ENCODE results near the gene MAGEL2. TPM values are rescaled to one million over a fixed set of nuclear protein-coding genes. Genes with fewer than 3 reads are reported as not detected.
A peak's percentile ranks its signal among the peaks of the same experiment; 100 is the strongest.

Gene MAGEL2
- total RNA-seq, 1 donor from 2014 or later: 0.12 TPM

DNA sequence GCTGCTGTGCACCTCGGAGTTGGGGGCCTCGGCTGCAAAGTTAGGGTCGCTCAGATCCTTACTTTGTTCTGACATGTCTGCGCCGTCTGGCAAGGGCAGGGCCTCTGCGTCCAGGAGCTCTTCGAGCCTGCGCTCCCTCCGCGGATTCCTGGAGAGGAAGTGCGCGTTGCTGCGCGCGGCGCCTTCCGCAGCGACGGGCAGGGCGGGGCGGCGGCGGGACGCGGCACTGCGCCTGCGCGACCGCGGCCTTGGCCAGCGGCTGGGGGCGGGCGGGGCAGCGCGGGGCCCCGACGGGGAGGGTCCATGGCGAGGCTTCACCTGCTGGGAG is 39.4 kb upstream of the MAGEL2 start, which contains the start of gene NDN:
Gene NDN, minus strand, starts transcription at position 163 of the 328 bp plus-strand sequence. Its CDS starts 88 bp downstream, at position 75.
- intact Hi-C loops (cut with DNase I): no loop called here
- peak within 1 kb of the TSS; percentile 41 for H3K27ac ChIP-seq
- DNase-seq: peak; percentile 67

DNA sequence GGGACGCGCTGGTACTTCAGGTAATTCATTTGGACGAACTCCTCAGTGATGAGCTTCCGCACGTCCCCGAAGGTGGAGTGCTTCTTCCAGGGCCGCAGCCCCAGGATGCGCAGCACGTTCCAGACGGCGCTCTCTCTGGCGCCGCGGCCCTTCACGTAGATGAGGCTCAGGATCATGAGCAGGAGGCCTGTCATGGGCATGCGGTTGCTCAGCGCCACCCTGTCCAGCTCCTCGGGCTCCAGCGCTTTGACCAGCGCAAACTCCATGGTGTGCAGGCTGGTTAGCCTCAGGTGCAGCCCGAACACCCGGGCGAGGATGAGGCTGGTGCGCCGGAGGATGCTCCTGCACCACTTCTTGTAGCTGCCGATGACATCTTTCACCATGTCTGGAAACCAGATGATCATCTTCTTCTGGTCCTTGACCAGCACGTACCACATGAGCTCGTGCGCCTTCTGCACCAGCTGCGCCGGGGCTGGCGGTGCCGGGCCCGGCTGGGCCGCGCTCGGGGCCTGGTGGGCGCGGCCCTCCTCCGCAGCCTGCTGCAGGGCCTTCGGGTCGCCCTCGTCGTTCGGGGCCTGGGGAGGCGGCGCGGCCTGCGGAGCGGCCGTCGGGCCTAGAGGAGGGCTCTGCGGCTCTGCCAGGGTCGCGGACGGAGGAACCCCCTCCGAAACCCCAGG is 38.9 kb upstream of the MAGEL2 start:
- Histone ChIP-seq H3K4me1 (peaks cover 4% of the 10 kb centered on the region), H3K9me3 (no peaks in the 10 kb centered on the region), H3K36me3 (no peaks in the 10 kb centered on the region), H3K4me3 (peak overlapping the region; percentile 59), H3K27me3 (ENCODE audit: low read depth) (no peaks in the 10 kb centered on the region), H3K27ac (peak overlapping the region; percentile 41)
- ATAC-seq (peak; percentile 46 to 60), DNase-seq (no peak)
- intact Hi-C loops (cut with DNase I): no loop called here
- TF ChIP-seq, protein P1, sequence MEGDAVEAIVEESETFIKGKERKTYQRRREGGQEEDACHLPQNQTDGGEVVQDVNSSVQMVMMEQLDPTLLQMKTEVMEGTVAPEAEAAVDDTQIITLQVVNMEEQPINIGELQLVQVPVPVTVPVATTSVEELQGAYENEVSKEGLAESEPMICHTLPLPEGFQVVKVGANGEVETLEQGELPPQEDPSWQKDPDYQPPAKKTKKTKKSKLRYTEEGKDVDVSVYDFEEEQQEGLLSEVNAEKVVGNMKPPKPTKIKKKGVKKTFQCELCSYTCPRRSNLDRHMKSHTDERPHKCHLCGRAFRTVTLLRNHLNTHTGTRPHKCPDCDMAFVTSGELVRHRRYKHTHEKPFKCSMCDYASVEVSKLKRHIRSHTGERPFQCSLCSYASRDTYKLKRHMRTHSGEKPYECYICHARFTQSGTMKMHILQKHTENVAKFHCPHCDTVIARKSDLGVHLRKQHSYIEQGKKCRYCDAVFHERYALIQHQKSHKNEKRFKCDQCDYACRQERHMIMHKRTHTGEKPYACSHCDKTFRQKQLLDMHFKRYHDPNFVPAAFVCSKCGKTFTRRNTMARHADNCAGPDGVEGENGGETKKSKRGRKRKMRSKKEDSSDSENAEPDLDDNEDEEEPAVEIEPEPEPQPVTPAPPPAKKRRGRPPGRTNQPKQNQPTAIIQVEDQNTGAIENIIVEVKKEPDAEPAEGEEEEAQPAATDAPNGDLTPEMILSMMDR (IDR thresholded peaks at IDR 0.05): no peak

More for the DNA sequence above, 39.4 kb upstream of the MAGEL2 start, which contains the start of gene NDN:
- H3K36me3 ChIP-seq: no peaks in the 10 kb centered on the region
- peaks cover 4% of the 10 kb centered on the region for H3K4me1 ChIP-seq
- H3K9me3 ChIP-seq: no peaks in the 10 kb centered on the region
- H3K4me3 ChIP-seq: peak within 1 kb of the TSS; percentile 59
- TF ChIP-seq, protein P1 (IDR thresholded peaks at IDR 0.05): no peak
- peak; percentile 77 to 84 for ATAC-seq
- H3K27me3 ChIP-seq (ENCODE audit: low read depth): no peaks in the 10 kb centered on the region

DNA sequence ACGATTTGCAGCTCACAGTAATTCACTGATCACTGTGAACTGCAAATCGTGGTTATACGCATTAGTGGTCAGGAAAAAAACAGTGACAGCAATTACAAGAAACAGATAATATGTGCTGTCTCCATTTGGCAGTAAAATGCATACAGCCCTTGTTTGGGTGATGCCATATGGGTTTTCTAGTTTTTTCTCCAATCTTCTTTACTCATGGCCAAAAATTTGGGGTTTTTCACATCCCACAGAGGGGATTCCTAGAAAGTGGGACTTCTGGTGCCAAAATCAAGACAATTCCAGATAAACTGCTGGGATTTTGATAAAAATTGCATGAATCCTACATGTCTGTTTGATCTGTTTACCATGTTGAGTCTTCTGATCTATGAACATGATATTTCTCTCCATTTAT is 23.8 kb upstream of the MAGEL2 start:
- TF ChIP-seq, protein P1 (IDR thresholded peaks at IDR 0.05): no peak
- intact Hi-C loops (cut with DNase I): no loop called here
- H3K9me3 ChIP-seq: no peaks in the 10 kb centered on the region
- H3K36me3 ChIP-seq: no peaks in the 10 kb centered on the region
- no peak overlapping the region for H3K27ac ChIP-seq
- no peak overlapping the region for H3K4me3 ChIP-seq
- DNase-seq (no peak), ATAC-seq (no peak)
- no peaks in the 10 kb centered on the region for H3K4me1 ChIP-seq
- peaks cover 3% of the 10 kb centered on the region for H3K27me3 ChIP-seq (ENCODE audit: low read depth)

DNA sequence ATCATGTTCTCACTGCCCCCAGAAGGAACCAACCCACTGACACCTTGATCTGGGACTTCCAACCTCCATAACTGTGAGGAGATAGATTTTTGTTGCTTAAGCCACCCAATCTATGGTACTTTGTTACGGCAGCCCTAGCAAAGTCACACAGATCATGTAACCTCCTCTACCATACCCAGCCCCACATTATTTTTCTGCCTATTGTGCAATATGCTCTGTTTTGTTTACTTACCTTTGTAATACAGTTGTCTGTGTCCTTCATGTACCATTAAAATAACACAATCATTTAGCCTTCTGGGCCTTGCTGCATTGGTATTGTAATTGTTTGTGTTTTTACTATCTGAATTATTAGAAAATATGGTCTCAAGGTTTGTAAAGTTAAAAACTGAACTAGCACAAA is 23.3 kb upstream of the MAGEL2 start:
- Histone ChIP-seq H3K4me1 (no peaks in the 10 kb centered on the region), H3K27ac (no peak overlapping the region), H3K4me3 (no peak overlapping the region), H3K36me3 (no peaks in the 10 kb centered on the region), H3K27me3 (ENCODE audit: low read depth) (peaks cover 3% of the 10 kb centered on the region), H3K9me3 (no peaks in the 10 kb centered on the region)
- DNase-seq (no peak), ATAC-seq (no peak)
- TF ChIP-seq, protein P1 (IDR thresholded peaks at IDR 0.05): no peak
- intact Hi-C loops (cut with DNase I): no loop called here

DNA sequence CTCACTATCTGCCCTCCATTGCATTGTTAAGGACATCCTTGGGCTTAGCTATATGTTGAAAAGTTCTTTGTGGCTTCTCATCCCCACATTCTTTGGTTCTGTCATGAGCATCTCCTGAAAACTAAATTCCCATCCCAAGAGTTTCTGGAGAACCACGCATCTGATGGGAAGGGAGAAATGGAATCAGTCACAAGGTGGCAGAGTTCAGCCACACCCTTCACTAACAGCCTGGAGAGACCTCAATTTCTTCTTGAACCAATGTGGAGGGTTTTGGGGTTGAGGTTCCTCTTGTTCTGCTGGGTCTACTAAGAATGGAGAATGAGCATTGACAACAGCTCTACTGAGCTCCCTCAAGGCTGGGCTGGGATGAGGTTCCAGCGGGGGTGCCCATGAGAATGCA is 15.6 kb upstream of the MAGEL2 start:
- TF ChIP-seq, protein P1 (IDR thresholded peaks at IDR 0.05): no peak
- intact Hi-C loops (cut with DNase I): no loop called here
- no peak overlapping the region for H3K4me3 ChIP-seq
- DNase-seq: no peak
- H3K27me3 ChIP-seq (ENCODE audit: low read depth): peaks cover 3% of the 10 kb centered on the region
- H3K27ac ChIP-seq: no peak overlapping the region
- no peaks in the 10 kb centered on the region for H3K9me3 ChIP-seq
- no peak for ATAC-seq
- H3K4me1 ChIP-seq: no peaks in the 10 kb centered on the region
- H3K36me3 ChIP-seq: no peaks in the 10 kb centered on the region
